ENCODE data around the gene CIAPIN1. TPM values are rescaled to one million over a fixed set of nuclear protein-coding genes. Genes with fewer than 3 reads are reported as not detected.

Gene CIAPIN1
- total RNA-seq, 2 experiments from 2014 or later: 53.3 to 53.4 TPM

GRCh38 chr16:57396786-57397185, 50.4 kb downstream of the CIAPIN1 start:
- Mint-ChIP-seq H3K36me3 (ENCODE audit: low read depth) (no peaks in the 10 kb centered on the region), H3K27ac (no peak overlapping the region), H3K4me1 (ENCODE audit: low read depth) (no peaks in the 10 kb centered on the region), H3K4me3 (no peak overlapping the region), H3K27me3 (no peaks in the 10 kb centered on the region), H3K9me3 (no peaks in the 10 kb centered on the region)
- intact Hi-C loops (cut with micrococcal nuclease): no loop called here
- ATAC-seq: no peak
- CTCF ChIA-PET: interaction anchor here (0.6 to 2.2 kb wide), 2 partner anchors 21 to 74 kb away, joined by 3 to 4 read pairs; no protein-coding TSS in a partner anchor
- TF ChIP-seq CTCF (IDR thresholded peaks at IDR 0.05): no peak
- DNase-seq: no peak
- POLR2A ChIA-PET: no interaction called here

- H3K9me3 Mint-ChIP-seq: no peaks in the 10 kb centered on the region
- POLR2A ChIA-PET: no interaction called here
- H3K4me3 Mint-ChIP-seq: no peak overlapping the region
- H3K27me3 Mint-ChIP-seq: peaks cover 1% of the 10 kb centered on the region
- CTCF ChIA-PET: interaction anchor here (1.4 kb wide), 1 partner anchor 22 kb away, joined by 4 read pairs; no protein-coding TSS in a partner anchor
- intact Hi-C loops (cut with micrococcal nuclease): no loop called here
- H3K36me3 Mint-ChIP-seq (ENCODE audit: low read depth): no peaks in the 10 kb centered on the region
- no peak overlapping the region for H3K27ac Mint-ChIP-seq
- DNase-seq (no peak), ATAC-seq (no peak)
- H3K4me1 Mint-ChIP-seq (ENCODE audit: low read depth): no peaks in the 10 kb centered on the region
- no peak for TF ChIP-seq CTCF (IDR thresholded peaks at IDR 0.05)
Observed at GRCh38 chr16:57395026-57395425, 52.2 kb downstream of the CIAPIN1 start.

GRCh38 chr16:57394444-57394843, 52.7 kb downstream of the CIAPIN1 start:
- Mint-ChIP-seq H3K4me3 (no peak overlapping the region), H3K9me3 (no peaks in the 10 kb centered on the region), H3K4me1 (ENCODE audit: low read depth) (no peaks in the 10 kb centered on the region), H3K27me3 (peaks cover 1% of the 10 kb centered on the region), H3K27ac (no peak overlapping the region), H3K36me3 (ENCODE audit: low read depth) (no peaks in the 10 kb centered on the region)
- intact Hi-C loops (cut with micrococcal nuclease): no loop called here
- TF ChIP-seq CTCF (IDR thresholded peaks at IDR 0.05): no peak
- ChIA-PET POLR2A (no interaction called here), CTCF (interaction anchor here (1.4 kb wide), 1 partner anchor 23 kb away, joined by 4 read pairs; no protein-coding TSS in a partner anchor)
- DNase-seq: no peak
- no peak for ATAC-seq

- Mint-ChIP-seq H3K4me3 (no peak overlapping the region), H3K27ac (no peak overlapping the region), H3K36me3 (ENCODE audit: low read depth) (no peaks in the 10 kb centered on the region), H3K4me1 (ENCODE audit: low read depth) (peaks cover 7% of the 10 kb centered on the region), H3K27me3 (peaks cover 1% of the 10 kb centered on the region), H3K9me3 (no peaks in the 10 kb centered on the region)
- no peak for ATAC-seq
- ChIA-PET CTCF (no interaction called here), POLR2A (interaction anchor here (0.6 kb wide), 1 partner anchor 189 kb away, joined by 4 read pairs; no protein-coding TSS in a partner anchor)
- no peak for DNase-seq
- intact Hi-C loops (cut with micrococcal nuclease): no loop called here
- TF ChIP-seq CTCF (IDR thresholded peaks at IDR 0.05): no peak
Observed at GRCh38 chr16:57392694-57393093, 54.5 kb downstream of the CIAPIN1 start.

GRCh38 chr16:57391708-57392107, 55.5 kb downstream of the CIAPIN1 start:
- ATAC-seq: no peak
- ChIA-PET CTCF (interaction anchor here (0.6 kb wide), 1 partner anchor 266 kb away, joined by 3 read pairs; no protein-coding TSS in a partner anchor), POLR2A (no interaction called here)
- no peak for DNase-seq
- Mint-ChIP-seq H3K4me3 (no peak overlapping the region), H3K9me3 (no peaks in the 10 kb centered on the region), H3K4me1 (ENCODE audit: low read depth) (peaks cover 7% of the 10 kb centered on the region), H3K27me3 (peaks cover 1% of the 10 kb centered on the region), H3K27ac (no peak overlapping the region), H3K36me3 (ENCODE audit: low read depth) (no peaks in the 10 kb centered on the region)
- intact Hi-C loops (cut with micrococcal nuclease): no loop called here
- no peak for TF ChIP-seq CTCF (IDR thresholded peaks at IDR 0.05)

Data from activated CD8-positive, alpha-beta T cell treated with anti-CD3 and anti-CD28 coated beads for 36 hours (primary cell).